HG03039 (cell line): ENCODE data around the gene RFT1.

Experiments
- ATAC-seq: cut with Tn5 transposase; IDR thresholded peaks from one replicate; pipeline ENCODE4 v1.9.1; 2021; ENCODE audit warnings: mild to moderate bottlenecking, moderate library complexity; ENCODE audit not compliant: unreplicated experiment

Gene RFT1

DNA sequence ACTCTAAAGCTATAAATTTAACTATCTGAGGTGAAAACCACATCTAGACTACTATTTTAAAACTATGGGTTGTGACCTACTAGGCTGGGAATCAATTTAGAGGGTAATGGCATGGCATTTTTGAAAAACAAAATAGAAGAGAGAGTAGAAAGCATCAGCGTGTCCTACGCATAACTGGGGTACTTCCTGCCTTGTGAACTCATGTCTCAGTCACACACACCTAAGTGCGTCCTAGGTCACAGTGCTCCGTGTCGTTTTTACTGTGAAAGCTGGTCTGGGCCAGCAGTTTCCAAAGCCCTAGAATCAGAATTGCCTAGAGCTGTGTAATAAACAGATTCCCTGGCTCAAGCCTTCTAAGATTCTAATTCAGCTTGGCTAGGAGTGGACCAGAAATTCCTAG lies 32.3 kb downstream of the RFT1 start:
- no peak for ATAC-seq

DNA sequence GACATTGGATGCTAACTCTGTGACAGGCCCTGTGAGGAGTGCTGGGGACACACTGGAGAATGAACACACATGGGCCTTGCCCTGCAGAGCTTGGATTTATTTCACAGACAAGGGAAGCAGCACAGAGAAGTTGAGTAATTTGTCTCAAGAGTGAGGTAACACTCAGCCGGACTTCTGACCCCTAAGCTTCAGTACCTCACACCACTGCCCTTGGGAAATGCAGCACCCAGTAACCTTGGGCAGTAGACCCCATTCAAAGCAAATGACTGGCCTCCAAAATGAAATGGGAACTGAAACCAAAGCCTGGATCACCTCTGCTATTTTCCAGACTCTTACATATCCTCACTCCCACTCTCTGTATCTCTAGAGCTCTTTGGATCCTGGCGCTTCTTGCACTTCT lies 37.3 kb downstream of the RFT1 start:
- no peak for ATAC-seq

DNA sequence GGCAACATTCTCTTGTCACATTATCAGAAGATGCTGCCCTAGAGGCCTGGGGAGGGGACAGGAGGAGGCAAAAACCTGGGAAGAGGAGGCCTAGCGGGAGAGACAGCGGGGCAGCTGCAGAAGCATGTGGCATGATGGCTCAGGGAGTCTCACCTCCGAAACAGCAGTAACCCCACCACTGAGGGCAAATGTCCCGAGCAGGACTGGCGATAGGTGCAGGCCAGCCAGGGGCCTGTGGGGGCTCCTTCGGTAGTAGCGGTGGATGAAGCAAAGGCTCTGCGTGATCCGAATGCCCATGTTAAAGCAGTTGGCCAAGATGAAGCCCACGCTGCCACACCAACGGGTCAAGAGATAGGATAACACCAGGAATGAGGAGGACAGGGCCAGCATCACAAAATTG lies 38.0 kb downstream of the RFT1 start:
- ATAC-seq: no peak

DNA sequence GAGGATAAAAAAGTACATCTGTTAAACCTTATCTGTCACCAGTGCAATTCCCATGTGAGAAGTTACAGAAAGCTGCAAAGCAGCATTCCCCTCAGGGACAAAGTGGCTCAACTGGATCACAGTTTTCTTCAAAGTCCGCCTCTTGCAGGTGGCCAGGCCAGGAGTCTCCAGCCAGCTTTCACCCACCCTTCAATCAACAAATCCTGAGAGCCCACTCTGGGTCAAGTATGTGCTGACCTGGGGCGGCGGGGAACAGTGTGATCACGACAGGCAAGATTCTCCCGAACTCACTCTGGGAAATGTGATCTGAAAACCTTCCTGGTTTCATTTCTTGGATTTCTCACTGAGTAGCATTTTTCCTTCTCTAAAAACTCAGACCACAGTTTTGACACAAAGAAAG lies 39.2 kb downstream of the RFT1 start:
- no peak for ATAC-seq

DNA sequence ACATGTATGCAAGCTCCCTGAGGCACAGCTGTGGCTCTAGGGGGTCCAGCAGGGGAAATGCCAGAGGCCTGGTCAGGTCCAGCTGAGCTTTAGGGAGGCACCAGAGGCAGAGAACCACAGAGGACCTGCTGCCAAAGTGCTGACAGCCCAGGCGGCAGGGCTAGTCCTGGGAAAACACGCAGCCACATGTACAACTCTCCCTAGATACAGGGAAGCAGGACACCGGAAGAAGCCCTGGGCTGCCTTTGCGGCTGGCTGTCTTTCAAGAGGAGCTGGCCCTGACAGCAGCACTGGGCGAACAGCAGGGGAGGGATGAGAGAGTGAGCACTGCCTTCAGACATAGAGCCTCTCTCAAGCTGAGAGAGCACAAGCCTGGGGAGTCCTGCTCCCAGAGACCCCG lies 40.7 kb downstream of the RFT1 start:
- no peak for ATAC-seq

DNA sequence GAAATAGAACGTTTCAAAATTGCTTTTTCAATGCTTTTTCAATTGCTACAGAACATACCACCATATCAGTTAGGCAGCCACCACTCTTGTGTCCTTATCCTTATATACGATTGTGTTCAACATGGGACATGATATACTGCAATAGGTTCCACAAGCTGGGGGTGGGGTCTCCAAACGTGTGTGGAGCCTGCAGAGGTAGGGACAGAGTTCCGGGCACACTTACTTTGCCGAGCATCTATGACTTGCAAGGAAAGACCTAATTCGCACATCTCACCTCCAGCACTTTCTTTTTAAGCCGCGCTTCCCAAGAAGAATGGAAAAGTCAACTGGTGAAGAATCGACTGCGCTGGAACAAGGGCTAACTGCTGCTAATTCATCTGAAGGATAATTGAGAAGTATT lies 44.8 kb downstream of the RFT1 start:
- ATAC-seq: no peak

DNA sequence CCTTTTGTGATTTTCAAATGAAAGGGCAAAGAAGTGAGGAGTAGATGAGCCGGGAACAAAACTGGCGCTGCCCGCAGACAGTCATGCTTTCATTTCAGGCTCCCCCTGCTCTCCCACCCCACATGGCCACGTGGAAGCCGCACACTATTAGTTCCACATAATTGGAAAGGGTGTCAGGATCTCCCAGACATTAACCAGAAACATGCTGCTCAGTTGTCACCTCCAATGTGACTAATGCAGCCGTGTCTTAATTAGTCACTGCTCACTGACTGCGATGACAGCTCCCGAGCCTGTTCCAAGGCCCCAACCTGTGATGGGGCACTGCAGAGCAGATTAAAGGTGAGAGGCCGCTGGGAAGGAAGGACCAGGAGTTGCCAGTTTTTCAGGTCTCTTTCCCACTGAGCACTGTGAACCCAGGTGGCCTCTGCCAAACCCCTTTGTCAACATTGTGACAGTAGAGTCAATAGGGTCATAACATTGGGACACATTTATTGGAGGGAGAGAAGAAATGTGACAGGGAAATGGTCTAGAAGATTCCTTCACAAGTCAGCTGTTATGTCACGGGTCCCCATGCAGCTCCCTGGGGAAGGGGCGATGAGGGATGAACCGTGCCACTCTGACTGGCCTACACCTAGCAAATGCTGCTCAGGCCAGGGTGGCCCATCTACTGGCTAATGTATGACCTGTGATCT lies 45.8 kb downstream of the RFT1 start:
- no peak for ATAC-seq

DNA sequence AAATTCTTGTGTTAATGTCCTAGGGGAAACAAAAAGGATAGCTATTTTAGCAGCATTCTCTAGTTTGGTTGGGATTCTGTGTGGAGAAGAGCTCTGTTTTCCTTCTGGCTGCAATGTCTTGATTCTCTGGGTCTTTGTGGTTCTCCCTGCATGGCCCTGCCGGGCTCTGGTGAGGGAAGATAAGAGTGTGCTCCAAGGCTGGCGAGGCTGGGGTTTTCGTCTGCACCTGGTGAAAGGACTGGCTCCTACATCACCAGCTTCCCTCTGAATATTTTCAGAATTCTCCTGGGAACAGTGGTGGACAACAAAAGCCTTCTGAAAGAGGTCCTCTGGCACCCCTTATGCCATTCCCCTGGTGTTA lies 46.3 kb downstream of the RFT1 start:
- ATAC-seq: no peak

DNA sequence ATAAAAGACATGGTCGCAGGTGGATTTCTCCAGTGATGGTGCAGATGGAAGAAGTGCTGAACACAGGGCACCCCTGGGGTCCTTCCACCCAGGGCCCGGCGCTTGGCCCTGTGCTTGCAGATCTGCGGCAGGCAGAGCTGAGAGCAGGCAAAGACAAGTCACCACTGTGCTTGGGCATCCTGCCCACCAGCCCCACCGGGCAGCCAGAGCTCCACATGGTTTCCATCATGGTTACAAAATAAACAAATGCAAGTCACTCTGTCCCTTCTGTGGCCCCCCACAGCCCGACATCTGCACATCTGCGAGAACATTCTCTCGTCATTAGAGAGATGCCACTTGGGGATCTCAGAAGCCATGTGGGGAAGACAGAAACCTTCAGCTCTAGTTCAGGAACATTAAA lies 46.7 kb downstream of the RFT1 start:
- no peak for ATAC-seq

DNA sequence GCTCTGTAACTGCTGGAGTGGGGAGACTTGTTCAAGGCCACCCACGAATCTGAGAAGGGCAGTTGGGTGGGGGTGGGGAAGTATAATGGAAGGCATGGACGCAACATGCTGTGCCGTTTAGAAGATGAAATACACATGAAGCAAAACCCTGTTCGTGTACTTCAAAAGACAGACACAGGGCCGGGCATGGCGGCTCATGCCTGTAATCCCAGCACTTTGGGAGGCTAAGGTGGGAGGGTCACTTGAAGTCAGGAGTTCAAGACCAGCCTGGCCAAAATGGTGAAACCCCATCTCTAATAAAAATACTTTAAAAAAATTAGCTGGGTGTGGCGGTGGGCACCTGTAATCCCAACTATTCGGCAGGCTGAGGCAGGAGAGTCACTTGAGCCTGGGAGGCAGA lies 47.5 kb downstream of the RFT1 start:
- no peak for ATAC-seq

DNA sequence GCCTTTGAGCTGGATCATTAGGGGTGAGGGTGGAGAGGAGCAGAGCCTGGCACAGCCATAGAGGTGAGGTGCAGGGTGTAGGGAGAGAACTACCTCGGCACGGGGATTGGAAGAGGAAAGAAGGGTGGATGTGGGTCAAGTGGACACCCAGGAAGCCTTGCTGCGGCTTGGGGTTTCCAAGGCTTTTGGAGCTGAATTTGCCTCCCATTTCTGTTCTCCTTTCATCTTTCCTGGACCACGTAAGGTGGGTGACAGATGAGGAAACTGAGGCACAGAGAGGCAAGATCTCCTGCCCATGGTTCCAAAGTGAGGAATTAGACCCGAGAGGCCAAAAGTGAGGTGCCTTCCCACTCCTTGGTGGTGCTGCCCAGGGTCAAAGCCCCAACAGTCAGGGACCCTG lies 48.9 kb downstream of the RFT1 start:
- ATAC-seq: no peak

DNA sequence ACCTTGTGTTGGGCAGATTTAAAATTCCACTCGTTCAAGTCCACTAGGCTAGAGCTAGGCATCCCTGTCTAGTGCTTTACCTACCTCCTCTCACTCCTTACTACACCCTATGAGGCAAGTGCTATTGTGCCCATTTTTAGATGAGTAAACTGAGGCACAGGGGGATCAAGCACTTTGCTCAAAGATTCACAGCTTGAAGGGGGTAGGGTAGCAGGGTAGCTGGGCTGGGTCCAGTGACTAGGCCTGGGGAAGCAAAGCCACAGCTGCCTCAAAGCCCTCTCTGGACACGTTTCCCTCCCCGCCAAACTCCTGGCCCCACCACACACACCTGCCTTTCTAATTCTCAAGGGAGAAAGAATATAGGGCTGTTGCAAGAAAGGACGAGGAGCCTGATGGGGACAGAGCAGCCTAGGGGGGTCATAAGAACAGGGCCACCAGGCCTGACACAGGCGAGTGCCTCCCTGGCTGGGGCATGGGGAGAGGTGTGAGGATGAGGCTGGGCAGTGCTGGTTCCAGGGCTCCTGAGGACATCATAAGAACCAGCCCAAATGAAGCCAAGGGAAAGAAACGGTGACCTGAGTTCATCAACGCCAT lies 49.5 kb downstream of the RFT1 start:
- ATAC-seq: no peak

DNA sequence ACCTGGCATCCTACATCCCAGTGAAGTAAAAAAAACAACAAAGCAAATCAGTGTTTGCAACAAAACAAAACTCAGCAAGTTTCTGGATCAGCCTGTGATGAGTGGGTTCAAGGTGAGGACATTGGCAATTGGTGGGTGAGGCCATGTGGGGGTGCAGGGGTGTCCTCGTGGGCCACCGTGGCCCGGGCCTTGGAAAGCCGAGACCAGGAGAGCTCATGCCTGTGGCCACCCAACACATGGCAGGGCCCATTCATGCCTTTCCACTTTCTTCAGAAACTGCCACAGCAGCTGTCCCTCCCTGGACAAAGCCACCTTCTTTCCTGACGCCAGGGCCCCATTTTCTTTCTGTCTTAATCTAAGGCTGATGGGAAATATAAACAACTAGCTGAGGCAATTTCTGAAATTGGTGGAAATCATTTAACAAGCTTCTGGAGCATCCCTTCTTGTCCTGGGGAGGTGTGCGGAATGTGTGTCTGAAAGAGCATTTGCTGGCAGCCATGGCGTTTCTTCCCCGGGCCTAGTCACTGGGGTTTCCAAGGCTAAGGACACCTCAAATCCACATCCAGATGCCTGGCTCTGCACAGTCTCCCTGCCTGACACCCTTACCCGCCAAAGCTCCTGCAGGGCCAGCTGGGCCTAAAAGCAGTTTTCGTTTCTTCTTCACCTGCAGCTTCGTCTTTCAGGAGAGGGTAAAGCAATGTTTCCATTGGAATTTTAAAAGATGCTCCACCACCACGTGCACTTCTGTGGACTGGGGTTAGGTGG lies 50.3 kb downstream of the RFT1 start:
- ATAC-seq: no peak

DNA sequence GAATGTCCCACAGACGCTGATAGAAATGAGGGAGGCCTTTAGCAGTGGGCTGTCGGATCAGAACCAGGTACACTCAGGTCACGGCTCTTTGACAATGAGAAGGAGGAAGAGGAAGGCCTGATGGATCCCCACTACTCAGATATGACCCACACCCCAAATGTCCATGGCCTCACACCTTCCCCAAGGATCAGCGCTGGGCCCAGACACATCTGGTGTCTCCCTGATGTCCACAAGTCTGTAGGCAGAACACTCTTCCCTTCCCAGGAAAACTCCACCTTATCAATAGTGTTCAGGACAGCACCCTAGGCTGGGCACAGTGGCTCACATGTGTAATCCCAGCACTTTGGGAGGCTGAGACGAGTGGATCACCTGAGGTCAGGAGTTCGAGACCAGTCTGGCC lies 51.1 kb downstream of the RFT1 start:
- ATAC-seq: no peak

DNA sequence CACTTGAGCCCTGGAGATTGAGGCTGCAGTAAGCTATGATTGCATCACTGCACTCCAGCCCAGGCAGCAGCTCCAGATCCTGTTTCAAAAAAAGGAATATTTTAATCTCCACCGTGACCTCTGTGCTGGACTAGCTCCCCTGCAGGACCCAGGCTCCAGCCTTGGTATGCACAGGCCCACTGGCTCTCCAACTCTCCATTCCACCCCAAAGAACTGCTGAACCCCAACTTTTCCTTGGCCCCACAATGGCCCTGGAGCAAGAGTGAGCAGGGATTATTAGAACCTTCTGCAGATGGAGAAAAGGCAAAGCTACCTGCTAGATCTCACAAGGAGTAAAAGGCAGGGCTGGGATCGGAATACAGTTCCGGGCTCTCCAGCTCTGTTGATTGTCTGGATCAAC lies 51.6 kb downstream of the RFT1 start:
- no peak for ATAC-seq

DNA sequence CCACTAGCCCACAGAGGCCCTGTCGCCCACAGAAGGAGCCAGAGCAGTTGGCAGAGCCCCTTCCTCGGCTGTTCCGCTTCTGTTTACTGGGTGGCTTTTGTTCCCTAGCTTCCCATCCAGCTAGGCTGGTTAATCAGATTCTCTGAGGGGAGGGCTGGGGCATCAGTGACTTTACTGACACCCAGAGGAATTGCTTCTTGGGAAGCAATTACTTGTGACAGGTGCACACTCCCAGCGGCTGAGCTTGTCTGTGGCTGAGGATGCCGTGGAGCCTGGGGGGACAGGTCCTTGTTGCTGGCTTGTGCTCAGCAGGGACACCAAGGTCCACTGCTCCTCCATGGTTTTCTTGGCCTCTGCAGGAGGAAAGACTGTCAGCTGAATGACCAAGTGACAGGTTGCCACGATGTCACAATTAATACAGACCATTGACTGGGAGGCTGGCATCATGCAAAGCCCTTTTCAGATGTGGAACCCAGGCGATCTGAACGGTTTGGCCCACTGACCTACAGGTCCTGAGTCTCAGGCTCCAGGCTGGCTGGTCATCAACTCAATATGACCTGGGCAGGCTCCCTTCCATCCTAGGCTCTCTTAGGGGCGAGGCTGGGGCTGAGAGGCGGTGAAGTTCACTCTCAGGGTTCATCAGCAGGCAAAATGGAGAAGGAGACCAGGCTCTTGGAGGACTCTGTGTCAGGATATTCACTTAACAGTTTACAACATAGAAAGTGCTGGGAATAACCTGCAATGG lies 52.6 kb downstream of the RFT1 start:
- ATAC-seq: no peak

DNA sequence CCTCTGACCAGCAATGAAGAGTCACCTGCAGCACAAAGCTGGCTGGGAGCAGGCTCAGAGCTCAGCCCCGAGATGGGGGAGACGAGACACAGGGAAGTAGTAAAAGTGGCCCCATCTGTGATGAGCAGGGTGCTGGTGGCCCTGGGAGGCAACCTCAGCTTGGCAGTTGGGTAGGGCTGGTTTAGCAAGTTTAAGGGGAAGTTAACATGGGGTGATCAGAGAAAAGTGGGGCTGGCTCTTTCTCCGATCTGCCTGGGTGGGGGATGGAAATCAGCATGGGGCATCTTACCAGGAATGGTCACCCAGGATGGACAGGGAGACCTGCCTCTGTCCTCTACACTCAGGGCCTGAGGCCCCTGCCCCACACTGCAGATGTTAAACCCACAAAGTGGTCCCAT lies 54.5 kb downstream of the RFT1 start:
- ATAC-seq: no peak

DNA sequence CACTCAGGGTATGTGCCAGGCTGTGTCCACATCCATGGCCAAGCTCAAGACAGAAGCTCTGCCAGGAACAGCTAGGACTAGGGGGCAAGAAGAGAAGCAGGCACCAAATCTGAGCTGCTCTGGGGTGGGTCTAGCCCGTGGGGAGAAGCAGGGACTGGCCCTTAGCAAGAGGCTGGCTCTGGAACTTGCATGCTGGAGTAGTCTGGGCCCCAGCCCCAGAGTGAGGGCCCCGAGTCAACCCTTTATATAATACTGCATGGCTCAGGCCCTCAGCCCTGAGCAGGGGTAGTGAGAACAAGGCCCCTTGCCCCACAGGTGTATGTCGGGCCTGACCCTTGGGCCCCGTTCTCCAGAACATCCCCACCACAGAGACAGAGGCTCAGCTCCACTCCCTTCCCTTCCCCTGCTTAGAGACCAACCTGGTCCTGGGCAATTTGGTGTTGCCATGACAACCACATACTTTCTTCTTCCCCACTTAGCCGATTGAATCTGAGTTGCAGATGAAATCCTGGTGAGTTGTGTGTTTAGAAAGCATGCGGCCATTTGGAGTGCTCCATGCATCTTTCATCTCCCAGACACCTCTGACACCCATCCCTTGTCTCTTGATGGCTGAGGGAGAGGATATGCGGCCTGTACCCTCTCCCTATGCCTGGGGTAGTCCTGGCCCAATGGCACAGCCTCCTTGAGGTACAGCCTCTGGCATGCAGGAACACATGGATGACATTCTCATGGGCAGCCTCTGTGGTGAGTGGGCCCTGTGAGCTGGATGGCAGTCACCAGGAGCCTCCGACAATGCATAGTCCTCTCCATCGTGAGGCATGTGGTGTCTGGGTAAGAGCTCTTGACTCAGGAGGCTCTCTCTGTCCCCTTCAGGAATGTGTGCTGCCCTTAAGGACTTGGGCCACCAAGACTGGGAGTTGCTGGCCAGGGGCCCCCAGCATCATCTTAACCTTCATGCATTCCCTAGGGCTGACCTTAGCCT lies 55.2 kb downstream of the RFT1 start:
- ATAC-seq: no peak

DNA sequence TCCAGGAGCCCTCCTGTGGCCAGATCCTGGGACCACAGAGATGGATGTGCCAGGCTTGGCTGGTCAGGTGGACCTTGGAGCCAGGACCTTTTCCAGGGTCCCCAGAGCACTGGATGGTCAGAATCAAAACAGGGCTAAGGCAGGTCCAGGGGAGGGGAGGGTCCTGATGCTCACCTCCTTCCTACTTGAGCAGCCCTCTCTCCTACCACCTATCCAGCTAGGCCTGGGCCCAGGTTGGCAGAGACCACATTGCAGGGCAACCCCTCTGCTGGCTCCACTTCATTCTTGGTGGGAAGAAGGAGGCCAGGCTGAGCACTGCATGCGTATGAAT lies 55.9 kb downstream of the RFT1 start:
- no peak for ATAC-seq

DNA sequence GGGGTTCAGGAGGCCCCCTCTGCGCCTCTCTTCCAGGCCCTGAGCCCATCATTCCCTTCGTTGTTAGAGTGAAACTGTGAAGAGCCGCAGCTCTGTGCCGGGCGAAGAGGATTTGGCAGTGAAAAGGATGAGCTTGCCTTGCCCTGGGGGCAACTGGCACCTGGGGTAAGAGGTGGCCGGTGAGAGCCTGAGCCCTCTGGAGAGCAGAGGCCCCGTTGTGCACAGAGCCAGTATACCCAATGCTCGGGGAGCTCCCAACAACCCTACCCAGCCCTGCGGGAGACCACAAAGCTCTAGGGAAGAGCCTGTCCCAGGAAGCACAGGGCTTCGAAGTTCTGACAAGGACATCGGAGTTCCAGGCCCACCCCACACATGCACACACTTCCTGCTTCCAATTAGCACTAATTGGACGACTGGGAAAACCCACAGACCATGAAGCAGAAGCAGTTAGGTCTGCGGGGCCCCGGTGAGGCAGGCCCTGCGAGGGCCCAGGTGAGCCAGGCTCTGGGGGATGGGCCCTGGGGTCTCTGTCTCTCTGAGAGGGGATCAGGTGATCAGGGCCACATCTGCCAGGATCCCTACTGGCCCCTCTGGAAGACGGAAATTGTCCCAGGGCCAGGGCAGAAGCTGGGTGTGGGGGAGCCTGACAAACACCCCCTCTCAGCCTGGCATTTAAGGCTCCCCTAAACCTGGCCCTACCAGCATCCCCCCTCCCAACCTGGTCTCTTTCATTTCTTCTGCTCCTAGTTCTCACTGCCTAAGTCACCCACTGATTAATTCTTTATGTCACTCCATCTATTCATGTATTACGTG lies 56.5 kb downstream of the RFT1 start:
- ATAC-seq: no peak
